ENCODE results near the gene GTF2A1.
A peak's percentile ranks its signal among the peaks of the same experiment; 100 is the strongest.

DNA sequence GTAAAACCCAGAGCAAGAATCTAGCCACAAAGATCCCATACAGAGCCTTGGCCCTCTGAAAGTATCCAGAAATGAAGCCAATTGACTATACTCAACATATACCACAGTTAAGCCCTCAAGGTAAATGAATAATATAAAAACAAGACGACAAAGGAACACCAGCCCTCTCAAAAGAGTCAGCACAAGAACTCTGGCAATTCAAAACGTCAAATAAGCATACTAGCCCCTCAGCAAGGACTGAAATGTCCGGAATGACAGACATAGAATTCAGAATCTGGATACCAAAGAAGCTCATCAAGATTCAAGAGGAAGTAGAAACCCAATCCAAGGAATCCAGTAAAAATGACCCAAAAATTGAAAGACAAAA is 49.9 kb downstream of the GTF2A1 start:
- TF ChIP-seq, protein P1, sequence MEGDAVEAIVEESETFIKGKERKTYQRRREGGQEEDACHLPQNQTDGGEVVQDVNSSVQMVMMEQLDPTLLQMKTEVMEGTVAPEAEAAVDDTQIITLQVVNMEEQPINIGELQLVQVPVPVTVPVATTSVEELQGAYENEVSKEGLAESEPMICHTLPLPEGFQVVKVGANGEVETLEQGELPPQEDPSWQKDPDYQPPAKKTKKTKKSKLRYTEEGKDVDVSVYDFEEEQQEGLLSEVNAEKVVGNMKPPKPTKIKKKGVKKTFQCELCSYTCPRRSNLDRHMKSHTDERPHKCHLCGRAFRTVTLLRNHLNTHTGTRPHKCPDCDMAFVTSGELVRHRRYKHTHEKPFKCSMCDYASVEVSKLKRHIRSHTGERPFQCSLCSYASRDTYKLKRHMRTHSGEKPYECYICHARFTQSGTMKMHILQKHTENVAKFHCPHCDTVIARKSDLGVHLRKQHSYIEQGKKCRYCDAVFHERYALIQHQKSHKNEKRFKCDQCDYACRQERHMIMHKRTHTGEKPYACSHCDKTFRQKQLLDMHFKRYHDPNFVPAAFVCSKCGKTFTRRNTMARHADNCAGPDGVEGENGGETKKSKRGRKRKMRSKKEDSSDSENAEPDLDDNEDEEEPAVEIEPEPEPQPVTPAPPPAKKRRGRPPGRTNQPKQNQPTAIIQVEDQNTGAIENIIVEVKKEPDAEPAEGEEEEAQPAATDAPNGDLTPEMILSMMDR (IDR thresholded peaks at IDR 0.05; ENCODE audit: low read depth, low read length) = no peak
- peak; percentile 12; the same call in 1 of the 2 replicates for TF ChIP-seq MYC (IDR thresholded peaks at IDR 0.05; ENCODE audit: low read depth, low read length)
- TF ChIP-seq POLR2A (IDR thresholded peaks at IDR 0.05; ENCODE audit: extremely low read depth, insufficient read length) = no peak
- TF ChIP-seq, protein P2, sequence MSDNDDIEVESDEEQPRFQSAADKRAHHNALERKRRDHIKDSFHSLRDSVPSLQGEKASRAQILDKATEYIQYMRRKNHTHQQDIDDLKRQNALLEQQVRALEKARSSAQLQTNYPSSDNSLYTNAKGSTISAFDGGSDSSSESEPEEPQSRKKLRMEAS (IDR thresholded peaks at IDR 0.05; ENCODE audit: low read depth, low read length) = no peak

Measured in NB4 (cell line).